HG03139 (cell line): ENCODE measurements around the gene COL12A1.

ENCODE experiments used
- ATAC-seq: cut with Tn5 transposase; IDR thresholded peaks from one replicate; pipeline ENCODE4 v1.9.1; 2021; ENCODE audit not compliant: unreplicated experiment

COL12A1 gene

DNA sequence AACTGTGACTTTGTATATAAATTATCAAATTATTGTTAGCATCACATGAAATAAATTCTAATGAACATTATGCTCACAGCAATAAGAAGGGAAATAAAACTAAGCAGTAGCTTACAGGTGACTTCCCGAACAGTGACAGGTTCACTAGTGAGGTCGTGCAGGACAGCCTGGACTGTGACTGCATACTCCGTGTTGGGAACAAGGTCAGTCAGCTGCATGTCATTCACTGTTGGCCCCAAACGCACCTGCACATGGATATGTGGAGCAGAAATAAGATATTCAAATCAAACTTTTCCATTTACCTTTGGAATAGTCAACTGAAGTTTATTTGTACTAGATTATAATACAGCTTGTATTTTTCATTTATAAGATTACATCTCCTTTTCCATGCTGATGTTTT, 60.6 kb downstream of the COL12A1 start:
- no peak for ATAC-seq

DNA sequence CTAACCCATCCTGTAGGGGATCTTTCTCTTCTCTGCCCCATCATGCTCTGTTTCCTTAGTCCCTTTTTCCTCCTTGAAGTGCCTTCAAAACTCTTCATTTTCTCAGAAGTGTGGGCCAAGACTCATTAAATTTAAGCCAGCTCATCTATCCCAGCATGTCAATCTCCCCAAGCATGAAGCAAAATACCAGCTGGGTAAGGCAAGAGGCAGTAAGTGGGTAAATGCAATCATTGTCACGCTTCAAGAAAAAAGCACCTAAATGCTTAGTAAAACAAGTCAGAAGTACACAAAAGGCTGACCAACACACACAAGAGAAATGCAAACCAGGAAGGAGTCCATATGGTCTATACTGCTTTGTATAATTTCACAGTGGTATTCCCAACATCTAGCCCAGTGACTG, 61.5 kb downstream of the COL12A1 start:
- no peak for ATAC-seq

DNA sequence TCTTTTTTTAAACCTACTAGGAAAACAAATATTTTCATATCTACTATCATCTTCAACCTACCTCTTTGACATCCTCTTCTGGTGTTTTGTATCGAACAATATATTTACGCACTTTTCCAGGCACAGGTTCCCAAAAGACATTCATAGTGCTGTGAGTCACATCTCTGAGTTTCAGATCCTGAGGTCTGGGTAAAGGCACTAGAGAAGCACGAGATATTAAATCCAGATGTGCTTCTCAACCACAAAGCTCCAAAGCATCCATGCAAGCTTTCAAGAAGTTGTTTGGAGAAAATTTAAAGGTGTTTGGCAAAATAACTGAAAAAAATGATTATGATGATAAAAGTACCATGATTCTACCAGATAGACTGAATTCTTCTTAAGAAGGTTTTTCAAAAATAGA, 62.7 kb downstream of the COL12A1 start:
- ATAC-seq: no peak

DNA sequence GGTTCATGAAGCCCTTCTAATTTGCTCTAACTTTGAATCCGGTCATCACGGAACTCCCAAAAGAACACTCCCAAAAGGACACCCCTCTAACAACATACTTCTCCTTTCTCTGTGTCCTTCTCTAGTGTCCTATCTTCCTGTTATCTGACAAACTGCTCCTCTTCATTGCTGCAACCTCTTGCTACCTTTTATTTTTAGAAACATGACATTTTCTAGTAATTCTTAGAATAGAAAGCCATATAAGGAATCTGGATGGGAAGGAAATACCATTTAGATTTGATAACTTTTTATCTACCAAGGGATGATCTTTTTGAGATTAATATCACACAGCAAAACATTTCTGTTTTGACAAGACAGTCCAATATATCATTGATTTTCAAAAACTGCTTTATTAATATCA, 63.1 kb downstream of the COL12A1 start:
- ATAC-seq: no peak

DNA sequence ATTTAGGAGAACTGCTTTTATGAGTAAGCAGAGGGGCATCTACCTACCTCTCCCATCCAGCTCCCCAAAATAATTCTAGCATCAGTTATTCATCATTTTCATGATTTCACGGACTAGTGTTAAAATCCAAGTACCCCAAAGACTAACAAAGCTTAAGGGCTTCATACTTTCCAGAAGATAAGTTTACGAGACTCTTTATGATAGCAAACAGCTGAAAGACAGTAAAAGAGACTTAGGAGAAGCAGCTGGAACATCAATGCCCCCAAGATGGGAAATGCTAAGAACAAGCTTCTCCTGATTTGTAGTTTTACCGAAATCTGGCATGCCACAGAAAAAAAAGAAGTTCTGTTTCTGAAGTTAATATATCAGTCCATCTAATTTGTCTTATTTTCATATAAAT, 70.0 kb downstream of the COL12A1 start:
- no peak for ATAC-seq

DNA sequence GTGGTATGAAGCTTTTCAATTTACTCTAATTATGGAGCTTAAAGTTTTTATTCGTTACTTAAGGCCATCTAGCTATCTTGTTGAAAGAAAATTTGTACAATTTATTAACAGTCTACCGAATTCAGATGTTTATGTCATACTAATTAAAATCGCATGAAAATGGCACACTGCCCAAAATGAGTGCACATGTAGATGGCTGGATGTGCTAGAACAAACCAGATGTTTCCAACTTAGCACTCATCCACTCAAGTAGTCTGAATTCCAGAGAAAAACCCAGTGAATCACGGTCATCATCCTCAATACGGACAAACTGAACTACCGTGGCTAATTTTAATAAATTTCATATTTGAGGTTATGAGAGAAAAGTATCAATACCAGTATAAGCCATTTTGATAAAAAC, 70.4 kb downstream of the COL12A1 start:
- no peak for ATAC-seq

DNA sequence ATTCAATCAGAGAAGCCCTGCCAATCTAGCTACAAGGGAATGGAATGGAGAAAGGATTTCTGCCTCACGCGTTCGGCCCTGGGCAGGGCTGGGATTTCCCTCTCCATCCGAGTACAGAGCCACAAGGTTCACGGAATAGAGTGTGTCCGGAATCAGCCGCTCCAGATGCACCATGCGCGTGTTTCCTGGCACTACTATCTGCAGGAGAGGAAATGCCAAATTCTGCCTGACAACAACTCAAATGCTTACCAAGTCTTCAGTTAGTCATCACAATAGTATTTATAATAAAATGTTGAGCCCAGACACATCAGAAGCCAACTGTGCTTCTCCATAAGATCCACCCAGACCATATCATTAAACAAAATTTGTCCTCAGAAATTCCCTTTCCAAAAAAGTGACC, 75.1 kb downstream of the COL12A1 start:
- ATAC-seq: no peak

DNA sequence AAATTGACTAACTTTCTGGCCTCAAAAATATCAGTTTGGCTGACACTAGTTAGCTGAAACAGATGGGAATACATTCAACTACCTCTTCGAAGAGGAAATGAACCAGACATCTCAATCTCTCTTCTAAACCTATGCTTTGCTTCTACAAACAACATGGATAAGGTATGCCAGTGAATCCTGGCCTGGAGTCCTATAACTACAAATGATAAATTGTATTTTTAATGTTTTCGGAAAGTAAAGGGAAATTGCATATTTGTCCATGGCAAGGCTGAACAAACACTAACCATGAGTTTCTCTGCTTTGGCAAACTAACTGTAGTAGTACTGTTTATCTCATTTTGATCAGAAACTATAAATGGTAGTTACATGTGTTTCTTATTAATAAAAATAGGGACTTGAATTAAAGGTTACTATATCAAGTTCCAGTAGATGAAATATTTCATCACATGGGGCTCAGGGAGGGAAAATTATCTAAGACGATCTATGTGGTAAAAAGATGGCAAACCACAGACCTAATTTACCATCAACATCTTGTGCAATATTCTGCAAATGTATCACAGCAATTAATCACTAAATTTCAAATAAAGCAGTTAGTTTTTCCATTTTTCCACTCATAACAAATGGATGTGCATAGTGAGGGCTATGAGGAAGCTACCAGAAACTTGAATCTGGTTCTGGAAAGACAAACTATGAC, 76.8 kb downstream of the COL12A1 start:
- no peak for ATAC-seq

DNA sequence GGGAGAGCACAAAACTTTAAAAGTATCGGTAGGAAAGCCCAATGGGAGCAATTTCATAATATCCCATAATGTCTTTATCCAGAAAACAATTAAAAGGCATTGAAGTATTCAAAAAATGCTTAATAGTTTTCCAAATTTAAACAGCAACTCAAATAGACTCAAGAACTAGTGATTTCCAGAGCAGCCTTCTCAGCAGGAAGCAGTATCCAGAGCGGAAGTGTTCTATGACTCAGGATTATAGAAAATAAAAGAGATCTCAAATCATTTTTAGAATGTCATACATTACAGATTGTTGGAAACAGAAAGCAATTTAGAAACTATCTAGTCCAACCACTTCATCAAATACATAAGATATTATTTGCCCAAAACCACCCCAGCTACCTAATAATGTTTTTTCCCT, 79.3 kb downstream of the COL12A1 start:
- no peak for ATAC-seq

DNA sequence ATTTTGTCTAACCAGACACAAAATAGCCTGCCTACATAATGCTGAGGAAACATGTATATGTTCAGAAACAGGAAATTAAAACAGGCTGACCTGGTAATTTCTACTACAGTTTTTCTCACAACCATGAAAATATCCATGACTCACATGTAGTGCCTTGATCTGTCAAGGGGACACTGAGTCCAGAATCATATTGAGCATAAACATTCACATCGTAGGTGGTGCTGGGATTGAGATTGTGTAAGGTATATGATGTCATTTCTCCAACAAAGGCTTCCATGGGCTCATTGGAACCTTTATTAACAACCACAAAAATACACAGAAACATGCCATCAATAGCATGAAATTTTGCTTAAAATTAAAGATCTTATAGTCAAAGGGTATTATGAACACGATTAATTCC, 80.9 kb downstream of the COL12A1 start:
- ATAC-seq: no peak

DNA sequence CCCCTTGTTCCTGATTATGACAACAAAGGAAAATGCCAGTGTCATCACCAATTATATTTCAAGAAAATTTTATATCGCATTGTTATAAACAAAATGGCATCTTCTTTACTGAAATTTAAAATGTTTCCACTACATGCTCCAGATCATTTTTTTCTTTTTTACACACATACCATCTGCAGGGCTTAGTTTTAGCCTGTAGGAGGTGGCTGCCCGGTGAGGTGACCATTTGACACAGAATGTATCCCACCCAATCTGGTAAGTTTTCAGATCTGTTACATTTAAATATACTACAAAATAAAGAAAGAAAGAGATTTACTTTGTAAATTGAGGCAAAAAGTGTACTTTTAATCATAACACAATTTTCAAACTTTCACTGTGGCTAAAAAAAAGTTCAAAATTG, 81.8 kb downstream of the COL12A1 start:
- no peak for ATAC-seq

DNA sequence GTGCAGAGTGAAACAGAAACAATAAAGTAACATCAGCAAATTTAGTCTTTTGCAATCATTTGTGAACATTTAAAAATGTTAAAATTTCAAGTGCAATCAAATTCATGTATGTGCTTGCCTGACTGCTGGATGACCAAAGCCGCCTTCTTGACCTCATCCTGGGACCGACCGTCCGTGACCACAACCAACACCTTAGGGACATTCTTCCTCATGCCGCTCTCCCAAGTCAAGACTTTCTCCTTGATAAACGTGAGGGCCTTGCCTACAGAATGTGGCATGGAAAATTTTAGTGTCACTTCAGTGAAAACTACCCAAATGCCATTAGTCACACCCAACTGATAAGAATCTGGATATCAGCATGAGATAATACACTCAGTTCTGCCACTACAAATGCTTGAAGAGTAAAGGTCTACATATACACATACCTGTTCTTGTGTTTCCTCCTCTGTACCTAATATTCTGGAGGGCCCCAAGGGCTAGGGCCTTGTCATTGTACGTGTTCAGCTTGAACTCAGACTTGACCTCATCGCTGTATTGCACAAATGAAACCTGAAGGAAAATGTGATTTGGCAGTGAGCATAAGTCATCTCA, 86.8 kb downstream of the COL12A1 start:
- ATAC-seq: no peak

DNA sequence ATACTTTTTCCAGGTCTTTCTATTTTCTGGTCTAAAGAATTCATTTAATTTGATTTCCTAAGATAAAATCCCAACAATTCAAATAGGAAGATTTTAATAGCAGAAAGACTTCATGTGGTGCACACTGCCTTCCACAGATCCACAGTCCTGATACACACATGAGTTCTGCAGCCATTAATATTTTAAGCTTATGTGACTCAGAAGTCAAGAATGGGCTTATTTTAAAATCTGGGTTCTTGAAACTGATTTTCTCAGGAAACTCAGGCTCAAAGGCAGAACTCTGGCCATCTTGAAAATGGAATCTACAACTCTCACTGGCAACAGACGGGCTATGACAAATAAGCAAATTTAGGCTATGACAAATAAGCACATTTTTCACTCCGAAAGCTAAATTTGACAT, 88.2 kb downstream of the COL12A1 start:
- ATAC-seq: no peak

DNA sequence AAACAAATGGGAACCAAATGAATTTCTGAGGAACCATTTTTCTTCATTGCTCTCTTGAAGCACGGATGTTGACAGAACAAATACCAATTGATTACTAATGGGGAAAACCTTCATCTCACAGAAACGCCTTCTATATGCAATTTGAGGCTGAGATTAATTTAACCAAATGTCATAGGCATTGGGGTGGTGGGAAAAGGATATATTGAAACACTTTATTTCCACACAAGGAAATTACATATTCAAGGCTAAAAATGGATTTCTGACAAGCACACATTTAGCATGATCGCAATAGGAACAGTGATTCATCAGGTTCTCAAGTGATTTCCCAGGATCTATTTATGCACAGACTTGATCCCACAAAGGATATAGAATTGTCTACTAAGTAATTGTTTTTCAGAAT, 88.9 kb downstream of the COL12A1 start:
- ATAC-seq: no peak

DNA sequence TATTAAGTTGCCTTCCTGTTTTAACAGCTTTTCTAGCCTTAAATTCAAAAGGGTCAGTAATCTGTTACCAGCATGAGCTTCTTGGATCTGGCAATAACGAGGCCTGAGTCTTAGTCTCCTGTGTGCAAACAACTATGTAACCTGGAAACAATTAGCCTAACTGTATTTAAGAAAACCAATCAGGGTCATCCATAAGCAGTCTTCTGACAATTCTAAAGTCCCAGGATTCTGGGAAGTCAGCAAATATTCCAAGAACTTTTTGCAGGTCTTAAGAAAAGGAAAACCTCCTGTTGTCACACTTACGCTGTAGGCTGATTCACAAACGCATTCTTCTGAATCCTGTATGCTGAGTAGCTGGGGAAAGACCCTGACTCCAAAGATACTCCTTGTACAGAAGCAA, 90.4 kb downstream of the COL12A1 start:
- ATAC-seq: no peak

DNA sequence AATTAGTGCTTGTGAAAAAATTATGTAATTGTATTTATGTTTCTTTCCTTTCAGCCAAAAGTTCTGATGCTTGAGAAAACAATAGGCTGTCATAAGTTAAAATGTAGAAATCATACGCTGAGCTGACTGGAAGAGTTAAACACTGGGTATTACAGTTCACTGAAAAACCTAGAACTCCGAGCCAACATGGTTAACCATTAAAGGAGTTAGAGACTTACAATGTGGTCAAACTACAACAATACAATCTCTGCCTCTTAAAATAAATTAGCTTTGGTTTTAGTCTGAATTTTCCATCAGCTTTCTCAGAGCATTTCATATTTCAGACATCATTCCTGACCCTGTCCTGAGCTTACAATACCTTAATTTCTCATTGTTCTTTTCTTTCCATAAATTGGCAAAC, 91.0 kb downstream of the COL12A1 start:
- ATAC-seq: no peak

DNA sequence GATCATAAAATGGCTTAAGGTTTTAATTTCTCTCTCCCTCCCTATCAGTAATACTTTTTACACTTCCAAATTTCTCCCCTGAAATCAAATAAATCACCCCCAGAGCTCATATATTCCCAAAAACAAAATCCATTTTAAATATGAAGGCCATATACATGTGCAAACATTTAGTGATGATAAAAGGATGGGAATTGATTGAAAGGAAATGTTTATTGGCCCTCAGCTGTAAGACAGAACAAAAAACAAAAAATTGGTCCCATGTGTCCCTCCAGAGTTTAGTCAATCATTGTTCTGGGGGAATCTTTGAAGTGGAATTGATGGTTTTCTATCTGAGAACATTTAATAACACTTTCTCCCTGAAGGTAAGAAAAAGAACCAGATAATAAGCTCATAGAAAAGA, 91.7 kb downstream of the COL12A1 start:
- no peak for ATAC-seq

DNA sequence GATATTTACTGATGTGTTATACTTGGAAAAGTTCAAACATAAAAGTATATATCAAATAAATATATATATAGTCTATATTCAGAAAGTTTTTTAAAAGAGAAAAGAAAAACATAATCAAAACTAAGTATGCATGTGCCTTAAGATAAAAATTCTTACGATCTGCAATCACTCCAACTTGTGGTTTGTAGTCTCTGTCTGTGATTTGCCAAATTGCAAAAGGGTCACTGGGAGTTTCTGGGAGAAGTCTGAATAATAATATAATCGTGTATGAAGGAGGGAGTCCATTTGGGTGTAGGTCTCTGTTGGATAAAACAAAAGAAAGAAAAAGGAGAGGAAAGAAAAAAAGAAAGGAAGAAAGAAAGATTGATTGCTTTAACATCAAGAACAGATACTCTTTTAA, 92.4 kb downstream of the COL12A1 start:
- ATAC-seq: no peak

DNA sequence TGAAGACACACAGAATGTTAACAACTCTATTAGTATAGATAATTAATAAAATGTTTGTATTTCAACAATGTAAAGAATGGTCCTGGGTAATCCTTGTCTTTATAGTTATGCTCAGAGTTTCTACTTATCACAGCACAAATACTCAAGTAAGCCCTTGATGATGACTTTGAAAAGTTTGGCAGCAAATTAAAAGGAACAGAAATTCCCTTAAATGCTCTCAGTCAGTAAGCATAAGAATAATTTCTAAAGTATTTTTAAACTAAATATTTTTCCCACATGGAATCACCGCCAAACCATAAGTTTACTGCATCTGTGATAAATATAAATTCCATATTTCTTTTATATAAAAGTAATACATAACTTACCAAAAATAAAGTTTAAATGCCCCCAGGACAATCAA, 96.1 kb downstream of the COL12A1 start:
- no peak for ATAC-seq

DNA sequence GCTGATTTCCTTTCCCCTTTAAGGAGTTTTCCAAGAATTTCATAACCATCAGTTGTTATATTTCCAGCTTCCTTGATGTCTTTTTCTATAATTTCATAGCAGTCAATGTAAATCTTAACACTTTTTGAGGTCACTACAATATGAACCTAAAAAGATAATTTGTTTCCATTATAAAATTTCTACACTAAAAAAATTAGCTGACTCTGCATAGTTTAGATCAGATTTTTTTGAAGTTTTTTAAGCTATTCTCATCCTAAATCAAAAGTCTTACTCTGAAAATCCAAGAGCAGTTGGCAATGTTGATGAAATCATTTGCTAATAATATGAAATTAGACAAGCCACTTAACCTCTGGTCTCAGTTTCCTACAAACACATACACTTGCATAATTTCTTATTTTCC, 96.8 kb downstream of the COL12A1 start:
- no peak for ATAC-seq

DNA sequence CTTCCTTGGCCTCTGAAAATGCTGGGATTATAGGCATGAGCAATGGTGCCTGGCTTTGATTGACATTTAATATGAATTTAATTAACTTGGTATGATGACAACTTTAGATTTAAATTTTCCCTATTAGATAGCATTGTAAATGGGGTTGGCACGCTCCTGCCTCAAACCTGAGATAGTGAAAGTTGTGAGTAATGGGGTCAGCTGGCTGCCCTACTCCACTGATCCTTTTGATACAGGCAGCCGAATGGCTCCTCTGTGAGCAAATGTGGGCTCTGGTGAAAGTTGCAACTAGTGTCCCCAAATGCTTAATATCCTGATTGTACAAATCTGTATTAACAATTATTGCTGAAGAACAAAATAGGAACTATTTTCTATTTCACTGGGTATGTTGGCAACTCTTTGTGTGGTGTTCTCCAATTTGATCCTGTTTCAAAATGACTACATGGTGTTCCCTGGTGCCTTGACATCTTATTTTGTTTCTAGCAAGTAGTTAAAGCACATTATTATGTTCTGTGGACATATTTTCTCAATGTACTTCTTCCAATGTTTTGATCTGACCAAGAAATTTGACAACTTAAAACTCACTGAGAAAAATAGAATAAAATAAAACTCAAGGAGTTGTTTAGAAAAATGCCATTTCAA, 97.4 kb downstream of the COL12A1 start:
- ATAC-seq: no peak

DNA sequence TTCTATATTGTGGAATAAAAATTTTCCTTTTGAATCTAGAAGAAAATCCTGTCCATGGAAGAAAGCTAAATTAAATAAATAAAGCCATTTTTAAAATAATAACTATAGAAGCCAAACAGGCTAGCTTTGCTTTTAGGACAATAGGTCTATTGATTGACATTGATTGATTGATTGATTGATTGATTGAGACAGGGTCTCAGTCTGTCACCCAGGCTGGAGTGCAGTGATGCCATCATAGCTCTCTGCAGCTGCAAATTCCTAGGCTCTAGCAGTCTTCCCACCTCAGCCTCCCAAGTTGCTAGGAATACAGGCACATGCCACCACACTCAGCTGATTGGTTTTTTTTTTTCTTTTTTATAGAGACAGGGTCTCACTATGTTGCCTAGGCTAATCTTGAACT, 97.9 kb downstream of the COL12A1 start:
- ATAC-seq: no peak

DNA sequence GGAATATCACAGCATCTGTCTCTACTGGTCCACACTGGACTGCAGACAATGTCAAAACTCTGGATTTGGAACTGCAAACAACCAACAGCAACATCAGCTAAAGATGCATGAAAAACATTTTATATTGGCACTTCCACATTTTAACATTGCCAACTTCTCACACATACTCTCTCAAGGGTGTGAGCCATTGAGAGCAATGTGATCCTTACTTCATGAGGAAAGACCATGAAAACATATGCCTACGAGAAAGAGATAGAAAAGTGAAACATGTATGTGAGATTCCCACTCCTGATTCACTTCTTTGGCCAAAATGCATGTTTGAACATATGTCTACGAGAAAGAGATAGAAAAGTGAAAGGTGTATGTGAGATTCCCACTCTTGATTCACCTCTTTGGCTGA, 99.4 kb downstream of the COL12A1 start:
- ATAC-seq: no peak
